H4 (cell line): ENCODE results near the gene AGPS. TPM values are rescaled to one million over a fixed set of nuclear protein-coding genes. Genes with fewer than 3 reads are reported as not detected.
A peak's percentile ranks its signal among the peaks of the same experiment; 100 is the strongest.
"Not testable (repeated sequence)": the region's sequence is repeated elsewhere in the genome, so short reads cannot be mapped to it uniquely, and the experiment has no call there.

ENCODE experiments used
- DNase-seq: peaks from one replicate; pipeline ENCODE4 v3.0.0-alpha.2; 2015; ENCODE audit warnings: low spot score
- total RNA-seq: library from RNA; depleted of rRNA; stranded (reverse); fragments of >200 nt; shearing (Covaris generic); gene quantifications from 2 replicates; pipeline ENCODE4 v1.2.3, GENCODE V29; 2014

Gene AGPS
- total RNA-seq, 1 experiment from 2014 or later, result 52.6 TPM

- DNase-seq, result no peak
These were observed 26.7 kb downstream of the AGPS start for GRCh38 chr2:177419274-177419673.

- no peak for DNase-seq
These were observed 29.7 kb downstream of the AGPS start for GRCh38 chr2:177422271-177422670.

GRCh38 chr2:177424120-177424519, 31.5 kb downstream of the AGPS start:
- DNase-seq, result not testable (repeated sequence)

GRCh38 chr2:177424620-177425019, 32.0 kb downstream of the AGPS start:
- not testable (repeated sequence) for DNase-seq

GRCh38 chr2:177427316-177427715, 34.7 kb downstream of the AGPS start:
- DNase-seq, result no peak

- DNase-seq, result not testable (repeated sequence)
These were observed 35.4 kb downstream of the AGPS start for GRCh38 chr2:177427936-177428335.

GRCh38 chr2:177429688-177430325, 37.2 kb downstream of the AGPS start:
- DNase-seq, result peak; percentile 90

- no peak for DNase-seq
These were observed 37.8 kb downstream of the AGPS start for GRCh38 chr2:177430411-177430810.

GRCh38 chr2:177431111-177431725, 38.6 kb downstream of the AGPS start:
- DNase-seq, result not testable (repeated sequence)

GRCh38 chr2:177432703-177433102, 40.1 kb downstream of the AGPS start:
- no peak for DNase-seq

GRCh38 chr2:177433402-177433801, 40.8 kb downstream of the AGPS start:
- no peak for DNase-seq

- no peak for DNase-seq
These were observed 41.9 kb downstream of the AGPS start for GRCh38 chr2:177434475-177434874.

- DNase-seq, result no peak
These were observed 52.6 kb downstream of the AGPS start for GRCh38 chr2:177445200-177445599.

GRCh38 chr2:177448031-177448430, 55.5 kb downstream of the AGPS start:
- DNase-seq, result no peak

GRCh38 chr2:177449159-177449558, 56.6 kb downstream of the AGPS start:
- DNase-seq, result no peak

GRCh38 chr2:177455187-177455586, 62.6 kb downstream of the AGPS start:
- DNase-seq, result no peak

- DNase-seq, result not testable (repeated sequence)
These were observed 67.2 kb downstream of the AGPS start for GRCh38 chr2:177459756-177460155.

GRCh38 chr2:177460973-177461585, 68.5 kb downstream of the AGPS start:
- DNase-seq, result no peak

- no peak for DNase-seq
These were observed 72.0 kb downstream of the AGPS start for GRCh38 chr2:177464549-177464948.

GRCh38 chr2:177465400-177466138, 73.0 kb downstream of the AGPS start:
- DNase-seq, result no peak

GRCh38 chr2:177466337-177467195, 74.0 kb downstream of the AGPS start:
- DNase-seq, result peak; percentile 9

GRCh38 chr2:177467646-177468045, 75.1 kb downstream of the AGPS start:
- DNase-seq, result no peak
